SK-N-SH treated with all-trans-retinoic acid at 6 μM for 48 hours (cell line): ENCODE measurements around the gene CCDC85B.

Experiments
- ATAC-seq: fragments of 200-7000 bp; cut with Tn5 transposase; 3 replicates; pipeline ENCODE4 v1.9.1; 2020; ENCODE audit warnings: mild to moderate bottlenecking, moderate library complexity
- ARNTL ChIP-seq: fragments of 450-650 bp; formaldehyde crosslinking; IDR thresholded peaks from 2 replicates; pipeline ENCODE4 v1.5.0; 2020; ENCODE audit warnings: low read depth, mild to moderate bottlenecking, moderate library complexity, borderline replicate concordance
- BACH2 ChIP-seq: fragments of 250-450 bp; sonication (Bioruptor Pico); IDR thresholded peaks from 2 replicates; pipeline ENCODE4 v1.9.0; 2021; ENCODE audit warnings: mild to moderate bottlenecking, borderline replicate concordance
- CSDC2 ChIP-seq: fragments of 250-450 bp; sonication (Bioruptor Pico); IDR thresholded peaks from 2 replicates; pipeline ENCODE4 v1.5.0; 2020; ENCODE audit warnings: mild to moderate bottlenecking, moderate library complexity
- ESRRG ChIP-seq: fragments of 250-450 bp; sonication (Bioruptor Pico); IDR thresholded peaks from 2 replicates; pipeline ENCODE4 v1.6.1; 2021; ENCODE audit warnings: mild to moderate bottlenecking
- ISL1 ChIP-seq: fragments of 250-450 bp; sonication (Bioruptor Pico); IDR thresholded peaks from 2 replicates; pipeline ENCODE4 v2.1.2; 2022; ENCODE audit warnings: mild to moderate bottlenecking, moderate library complexity
- OSR1 ChIP-seq: fragments of 250-450 bp; sonication (Bioruptor Pico); IDR thresholded peaks from 2 replicates; pipeline ENCODE4 v1.8.0; 2022; ENCODE audit warnings: moderate library complexity, mild to moderate bottlenecking, inconsistent platforms
- PPARA ChIP-seq: fragments of 250-450 bp; sonication (Bioruptor Pico); IDR thresholded peaks from 2 replicates; pipeline ENCODE4 v1.5.0; 2020; ENCODE audit warnings: mild to moderate bottlenecking, borderline replicate concordance
- SNAI2 ChIP-seq: fragments of 250-450 bp; sonication (Bioruptor Pico); IDR thresholded peaks from 2 replicates; pipeline ENCODE4 v1.5.0; 2020; ENCODE audit warnings: mild to moderate bottlenecking, moderate library complexity
- TCF4 ChIP-seq: fragments of 250-450 bp; sonication (Bioruptor Pico); IDR thresholded peaks from 2 replicates; pipeline ENCODE4 v1.8.0; 2021; ENCODE audit warnings: mild to moderate bottlenecking, moderate library complexity, borderline replicate concordance
- TOX ChIP-seq: fragments of 250-450 bp; sonication (Bioruptor Pico); IDR thresholded peaks from 2 replicates; pipeline ENCODE4 v1.8.0; 2021; ENCODE audit warnings: mild to moderate bottlenecking, moderate library complexity, borderline replicate concordance
- ZC3H10 ChIP-seq: fragments of 250-450 bp; sonication (Bioruptor Pico); IDR thresholded peaks from 2 replicates; pipeline ENCODE4 v1.5.1; 2021; ENCODE audit warnings: mild to moderate bottlenecking, moderate library complexity
- ZFP30 ChIP-seq: fragments of 450-650 bp; formaldehyde crosslinking; IDR thresholded peaks from 2 replicates; pipeline ENCODE4 v1.5.0; 2022; ENCODE audit warnings: mild to moderate bottlenecking, moderate library complexity
- ZNF565 ChIP-seq: fragments of 450-650 bp; formaldehyde crosslinking; conservative IDR thresholded peaks from 2 replicates; pipeline ENCODE4 v1.5.0; 2020; ENCODE audit warnings: low read depth, mild to moderate bottlenecking, moderate library complexity
- ZNF70 ChIP-seq: fragments of 450-650 bp; formaldehyde crosslinking; IDR thresholded peaks from 2 replicates; pipeline ENCODE4 v1.5.0; 2020; ENCODE audit warnings: mild to moderate bottlenecking, moderate library complexity
- TF ChIP-seq, protein P1 (sequence below): fragments of 250-450 bp; sonication (Bioruptor Pico); IDR thresholded peaks from 2 replicates; pipeline ENCODE4 v1.8.0; 2020; ENCODE audit warnings: mild to moderate bottlenecking, moderate library complexity, borderline replicate concordance
- TF ChIP-seq, protein P2 (sequence below): fragments of 250-450 bp; sonication (Bioruptor Pico); IDR thresholded peaks from 2 replicates; pipeline ENCODE4 v1.5.0; 2020; ENCODE audit warnings: mild to moderate bottlenecking, moderate library complexity
- TF ChIP-seq, protein P3 (sequence below): fragments of 250-450 bp; sonication (Bioruptor Pico); IDR thresholded peaks from 2 replicates; pipeline ENCODE4 v1.8.0; 2021; ENCODE audit warnings: low read depth, mild to moderate bottlenecking, moderate library complexity, borderline replicate concordance
- TF ChIP-seq, protein P4 (sequence below): fragments of 250-450 bp; sonication (Bioruptor Pico); IDR thresholded peaks from 2 replicates; pipeline ENCODE4 v1.5.1; 2021; ENCODE audit warnings: mild to moderate bottlenecking, moderate library complexity

CCDC85B gene

DNA sequence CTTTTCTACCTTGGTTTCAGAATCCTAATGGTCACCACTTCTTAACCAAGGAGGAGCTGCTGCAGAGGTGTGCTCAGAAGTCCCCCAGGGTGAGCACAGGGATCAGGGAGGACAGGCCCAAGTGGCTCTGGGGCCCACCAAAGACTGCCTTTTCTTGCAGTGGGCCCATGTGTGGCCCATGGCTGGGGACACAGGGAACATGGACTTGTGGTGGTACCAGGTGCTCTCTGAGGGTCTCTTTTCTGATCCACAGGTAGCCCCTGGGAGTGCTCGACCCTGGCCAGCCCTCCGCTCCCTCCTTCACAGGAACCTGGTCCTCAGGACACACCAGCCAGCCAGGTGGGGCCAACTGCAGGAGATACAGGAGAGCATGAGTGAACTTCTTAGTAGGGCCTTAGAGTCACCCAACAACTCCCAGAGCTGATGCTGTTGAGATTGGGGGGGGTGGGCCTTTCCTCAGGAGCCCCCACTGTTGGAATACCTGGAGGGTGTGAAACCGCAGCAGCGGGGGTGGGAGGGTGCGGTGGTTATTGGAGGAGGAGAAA lies 28.2 kb upstream of the CCDC85B start:
- TF ChIP-seq, protein P1, sequence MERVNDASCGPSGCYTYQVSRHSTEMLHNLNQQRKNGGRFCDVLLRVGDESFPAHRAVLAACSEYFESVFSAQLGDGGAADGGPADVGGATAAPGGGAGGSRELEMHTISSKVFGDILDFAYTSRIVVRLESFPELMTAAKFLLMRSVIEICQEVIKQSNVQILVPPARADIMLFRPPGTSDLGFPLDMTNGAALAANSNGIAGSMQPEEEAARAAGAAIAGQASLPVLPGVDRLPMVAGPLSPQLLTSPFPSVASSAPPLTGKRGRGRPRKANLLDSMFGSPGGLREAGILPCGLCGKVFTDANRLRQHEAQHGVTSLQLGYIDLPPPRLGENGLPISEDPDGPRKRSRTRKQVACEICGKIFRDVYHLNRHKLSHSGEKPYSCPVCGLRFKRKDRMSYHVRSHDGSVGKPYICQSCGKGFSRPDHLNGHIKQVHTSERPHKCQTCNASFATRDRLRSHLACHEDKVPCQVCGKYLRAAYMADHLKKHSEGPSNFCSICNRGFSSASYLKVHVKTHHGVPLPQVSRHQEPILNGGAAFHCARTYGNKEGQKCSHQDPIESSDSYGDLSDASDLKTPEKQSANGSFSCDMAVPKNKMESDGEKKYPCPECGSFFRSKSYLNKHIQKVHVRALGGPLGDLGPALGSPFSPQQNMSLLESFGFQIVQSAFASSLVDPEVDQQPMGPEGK (CRISPR knock-in tag): no peak
- TF ChIP-seq ZNF70 (CRISPR knock-in tag) (no peak), ESRRG (no peak), TOX (CRISPR knock-in tag) (no peak), ZC3H10 (CRISPR knock-in tag) (no peak), ARNTL (CRISPR knock-in tag) (no peak)

DNA sequence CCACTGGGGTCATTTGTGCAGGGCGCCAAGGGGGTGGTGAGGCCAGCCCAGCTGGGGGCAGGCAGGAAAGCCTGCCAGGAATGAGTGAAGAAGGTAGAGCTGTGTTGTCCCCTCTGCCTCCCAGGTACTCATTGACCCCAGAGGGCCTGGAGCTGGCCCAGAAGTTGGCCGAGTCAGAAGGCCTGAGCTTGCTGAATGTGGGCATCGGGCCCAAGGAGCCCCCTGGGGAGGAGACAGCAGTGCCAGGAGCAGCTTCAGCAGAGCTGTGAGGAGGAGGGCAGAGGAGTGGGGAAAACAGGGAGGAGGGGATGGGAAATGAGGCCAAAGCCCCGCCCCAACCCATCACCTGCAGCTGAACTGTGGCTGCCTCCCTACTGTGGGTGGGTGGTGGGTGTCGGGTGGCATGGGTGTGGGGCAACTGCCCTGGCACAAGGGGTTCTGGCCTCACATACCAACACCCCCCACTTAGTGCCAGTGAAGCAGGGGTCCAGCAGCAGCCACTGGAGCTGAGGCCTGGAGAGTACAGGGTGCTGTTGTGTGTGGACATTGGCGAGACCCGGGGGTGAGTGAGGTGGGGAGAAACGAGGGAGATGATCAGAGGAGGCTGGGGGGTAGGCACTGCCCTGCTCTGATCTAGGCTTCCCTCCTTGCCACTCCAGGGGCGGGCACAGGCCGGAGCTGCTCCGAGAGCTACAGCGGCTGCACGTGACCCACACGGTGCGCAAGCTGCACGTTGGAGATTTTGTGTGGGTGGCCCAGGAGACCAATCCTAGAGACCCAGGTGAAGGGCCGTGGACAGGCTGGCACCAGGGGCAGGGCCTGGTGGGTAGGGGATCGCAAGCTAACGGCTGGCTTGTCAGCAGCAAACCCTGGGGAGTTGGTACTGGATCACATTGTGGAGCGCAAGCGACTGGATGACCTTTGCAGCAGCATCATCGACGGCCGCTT lies 27.3 kb upstream of the CCDC85B start:
- TF ChIP-seq OSR1: no peak
- no peak for TF ChIP-seq ZNF70 (CRISPR knock-in tag)
- TF ChIP-seq, protein P2, sequence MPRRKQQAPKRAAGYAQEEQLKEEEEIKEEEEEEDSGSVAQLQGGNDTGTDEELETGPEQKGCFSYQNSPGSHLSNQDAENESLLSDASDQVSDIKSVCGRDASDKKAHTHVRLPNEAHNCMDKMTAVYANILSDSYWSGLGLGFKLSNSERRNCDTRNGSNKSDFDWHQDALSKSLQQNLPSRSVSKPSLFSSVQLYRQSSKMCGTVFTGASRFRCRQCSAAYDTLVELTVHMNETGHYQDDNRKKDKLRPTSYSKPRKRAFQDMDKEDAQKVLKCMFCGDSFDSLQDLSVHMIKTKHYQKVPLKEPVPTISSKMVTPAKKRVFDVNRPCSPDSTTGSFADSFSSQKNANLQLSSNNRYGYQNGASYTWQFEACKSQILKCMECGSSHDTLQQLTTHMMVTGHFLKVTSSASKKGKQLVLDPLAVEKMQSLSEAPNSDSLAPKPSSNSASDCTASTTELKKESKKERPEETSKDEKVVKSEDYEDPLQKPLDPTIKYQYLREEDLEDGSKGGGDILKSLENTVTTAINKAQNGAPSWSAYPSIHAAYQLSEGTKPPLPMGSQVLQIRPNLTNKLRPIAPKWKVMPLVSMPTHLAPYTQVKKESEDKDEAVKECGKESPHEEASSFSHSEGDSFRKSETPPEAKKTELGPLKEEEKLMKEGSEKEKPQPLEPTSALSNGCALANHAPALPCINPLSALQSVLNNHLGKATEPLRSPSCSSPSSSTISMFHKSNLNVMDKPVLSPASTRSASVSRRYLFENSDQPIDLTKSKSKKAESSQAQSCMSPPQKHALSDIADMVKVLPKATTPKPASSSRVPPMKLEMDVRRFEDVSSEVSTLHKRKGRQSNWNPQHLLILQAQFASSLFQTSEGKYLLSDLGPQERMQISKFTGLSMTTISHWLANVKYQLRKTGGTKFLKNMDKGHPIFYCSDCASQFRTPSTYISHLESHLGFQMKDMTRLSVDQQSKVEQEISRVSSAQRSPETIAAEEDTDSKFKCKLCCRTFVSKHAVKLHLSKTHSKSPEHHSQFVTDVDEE: no peak
- TF ChIP-seq ZFP30 (CRISPR knock-in tag): no peak
- no peak for TF ChIP-seq CSDC2 (CRISPR knock-in tag)
- no peak for TF ChIP-seq ZNF565 (CRISPR knock-in tag)
- TF ChIP-seq BACH2 (CRISPR knock-in tag): no peak
- TF ChIP-seq PPARA (CRISPR knock-in tag): no peak
- TF ChIP-seq, protein P1 (CRISPR knock-in tag): no peak
- no peak for TF ChIP-seq ARNTL (CRISPR knock-in tag)
- no peak for TF ChIP-seq ISL1 (CRISPR knock-in tag)
- no peak for ATAC-seq

More for the DNA sequence above, 28.2 kb upstream of the CCDC85B start:
- no peak for ATAC-seq

DNA sequence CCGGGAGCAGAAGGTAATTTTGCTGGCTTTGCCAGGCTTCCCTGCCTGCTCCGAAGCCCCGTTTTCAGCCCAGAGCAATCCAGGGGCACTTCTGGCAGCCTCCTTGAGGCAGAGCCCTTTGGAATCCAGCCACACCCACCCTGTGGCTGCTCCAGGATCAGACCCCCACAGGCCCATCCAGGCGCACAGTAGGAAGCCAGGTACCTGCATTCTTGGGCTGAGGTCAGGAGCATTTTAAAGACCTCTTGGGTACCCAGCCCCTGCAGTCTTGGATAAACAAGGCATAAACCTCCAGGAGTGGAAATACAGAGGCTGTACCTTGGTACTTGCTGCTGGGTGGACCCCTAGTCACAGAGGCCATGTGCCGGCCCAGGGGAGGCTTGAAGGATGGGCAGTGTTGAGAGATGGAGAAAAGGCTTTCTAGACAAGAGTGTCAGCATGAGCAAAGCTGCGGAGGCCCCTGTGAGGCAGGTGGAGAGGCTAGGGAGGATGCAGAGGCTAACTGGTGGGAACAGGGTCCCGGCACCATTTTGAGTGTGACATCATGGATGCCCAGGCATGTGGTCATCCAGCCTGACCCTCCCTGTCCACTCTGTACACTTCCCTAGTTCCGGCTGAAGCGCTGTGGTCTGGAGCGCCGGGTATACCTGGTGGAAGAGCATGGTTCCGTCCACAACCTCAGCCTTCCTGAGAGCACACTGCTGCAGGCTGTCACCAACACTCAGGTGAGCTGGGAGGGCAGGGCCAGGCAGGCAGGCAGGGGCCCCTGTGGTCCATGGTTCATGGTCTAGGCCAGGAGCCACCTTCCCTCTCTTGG lies 26.4 kb upstream of the CCDC85B start:
- TF ChIP-seq, protein P3, sequence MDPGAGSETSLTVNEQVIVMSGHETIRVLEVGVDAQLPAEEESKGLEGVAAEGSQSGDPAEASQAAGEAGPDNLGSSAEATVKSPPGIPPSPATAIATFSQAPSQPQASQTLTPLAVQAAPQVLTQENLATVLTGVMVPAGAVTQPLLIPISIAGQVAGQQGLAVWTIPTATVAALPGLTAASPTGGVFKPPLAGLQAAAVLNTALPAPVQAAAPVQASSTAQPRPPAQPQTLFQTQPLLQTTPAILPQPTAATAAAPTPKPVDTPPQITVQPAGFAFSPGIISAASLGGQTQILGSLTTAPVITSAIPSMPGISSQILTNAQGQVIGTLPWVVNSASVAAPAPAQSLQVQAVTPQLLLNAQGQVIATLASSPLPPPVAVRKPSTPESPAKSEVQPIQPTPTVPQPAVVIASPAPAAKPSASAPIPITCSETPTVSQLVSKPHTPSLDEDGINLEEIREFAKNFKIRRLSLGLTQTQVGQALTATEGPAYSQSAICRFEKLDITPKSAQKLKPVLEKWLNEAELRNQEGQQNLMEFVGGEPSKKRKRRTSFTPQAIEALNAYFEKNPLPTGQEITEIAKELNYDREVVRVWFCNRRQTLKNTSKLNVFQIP (CRISPR knock-in tag): no peak
- TF ChIP-seq ZNF70 (CRISPR knock-in tag) (no peak), SNAI2 (no peak), PPARA (CRISPR knock-in tag) (no peak), TCF4 (no peak), CSDC2 (CRISPR knock-in tag) (no peak)
- TF ChIP-seq, protein P2: no peak
- TF ChIP-seq, protein P4, sequence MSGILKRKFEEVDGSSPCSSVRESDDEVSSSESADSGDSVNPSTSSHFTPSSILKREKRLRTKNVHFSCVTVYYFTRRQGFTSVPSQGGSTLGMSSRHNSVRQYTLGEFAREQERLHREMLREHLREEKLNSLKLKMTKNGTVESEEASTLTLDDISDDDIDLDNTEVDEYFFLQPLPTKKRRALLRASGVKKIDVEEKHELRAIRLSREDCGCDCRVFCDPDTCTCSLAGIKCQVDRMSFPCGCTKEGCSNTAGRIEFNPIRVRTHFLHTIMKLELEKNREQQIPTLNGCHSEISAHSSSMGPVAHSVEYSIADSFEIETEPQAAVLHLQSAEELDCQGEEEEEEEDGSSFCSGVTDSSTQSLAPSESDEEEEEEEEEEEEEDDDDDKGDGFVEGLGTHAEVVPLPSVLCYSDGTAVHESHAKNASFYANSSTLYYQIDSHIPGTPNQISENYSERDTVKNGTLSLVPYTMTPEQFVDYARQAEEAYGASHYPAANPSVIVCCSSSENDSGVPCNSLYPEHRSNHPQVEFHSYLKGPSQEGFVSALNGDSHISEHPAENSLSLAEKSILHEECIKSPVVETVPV: no peak
- TF ChIP-seq, all 23 proteins: peak for 0
- no peak for ATAC-seq
